GM12878 (cell line): ENCODE measurements around the gene OSGIN1. TPM values are rescaled to one million over a fixed set of nuclear protein-coding genes. Genes with fewer than 3 reads are reported as not detected.

Experiments used
- ATAC-seq: fragments of 200-7000 bp; cut with Tn5 transposase; 3 replicates; pipeline ENCODE4 v1.9.1; 2020; ENCODE audit warnings: mild to moderate bottlenecking, moderate library complexity
- BruUV-seq: library from RNA; stranded (reverse); fragments of 400-500 nt; replicated peaks from 2 replicates; lab custom pipeline; 2021; lab: Mats Ljungman, UMichigan
- CTCF ChIA-PET: fragments of 300-600 bp; sonication (Branson Sonifier 250); formaldehyde crosslinking; extraction: SDS; loops from one replicate; lab custom pipeline; 2021; ENCODE audit warnings: inconsistent platforms; lab: Yijun Ruan, JAX
- POLR2A ChIA-PET: fragments of 350-600 bp; formaldehyde crosslinking; extraction: SDS; loops from one replicate; lab custom pipeline; 2021; ENCODE audit warnings: inconsistent platforms; lab: Charles Lee
- RAD21 ChIA-PET: fragments of 300-600 bp; sonication (Branson Sonifier 250); formaldehyde crosslinking; loops from one replicate; lab custom pipeline; 2023; ENCODE audit warnings: antibody characterized with exemption; ENCODE audit not compliant: unreplicated experiment; lab: Charles Lee
- SMC1A ChIA-PET: fragments of 300-600 bp; sonication (Branson Sonifier 250); formaldehyde crosslinking; loops from one replicate; lab custom pipeline; 2023; ENCODE audit not compliant: unreplicated experiment, uncharacterized antibody; lab: Charles Lee
- DNase-seq: peaks from one replicate; pipeline ENCODE4 v3.0.0-alpha.2; 2011; ENCODE audit warnings: low read depth, low spot score
- FAIRE-seq: peaks from 3 replicates; lab custom pipeline; 2011; peaks lifted over from hg19 to GRCh38; lab: Jason Lieb, UNC
- H2AFZ ChIP-seq: 2 replicates; pipeline ENCODE4 v1.6.0; 2011; ENCODE audit warnings: low read depth, low read length, control low read depth; ENCODE audit not compliant: control insufficient read depth
- H3K27ac ChIP-seq: 2 replicates; pipeline ENCODE4 v1.5.1; 2011; ENCODE audit warnings: control low read depth; ENCODE audit not compliant: control insufficient read depth, insufficient read depth
- H3K27me3 ChIP-seq, 2 experiments: replicated peaks in 1 of 2; 2 replicates each; pipeline versions ENCODE4 v1.6.0 to v1.6.1; 2011; ENCODE audit warnings: low read length in 1 of 2; ENCODE audit not compliant: control insufficient read depth in 2 of 2, insufficient read depth in 2 of 2
- H3K36me3 ChIP-seq, 2 experiments: 2 replicates each; pipeline ENCODE4 v1.5.1; 2011; ENCODE audit warnings: low read length in 1 of 2; ENCODE audit not compliant: control insufficient read depth in 2 of 2, insufficient read depth in 2 of 2
- H3K4me1 ChIP-seq: 2 replicates; pipeline ENCODE4 v1.6.1; 2011; ENCODE audit warnings: mild to moderate bottlenecking, low read length, moderate library complexity, mixed read lengths; ENCODE audit not compliant: control insufficient read depth, insufficient read depth
- H3K4me2 ChIP-seq: 2 replicates; pipeline ENCODE4 v1.6.0; 2011; ENCODE audit warnings: control low read depth; ENCODE audit not compliant: control insufficient read depth, insufficient read depth
- H3K4me3 ChIP-seq: fragments of 200-600 bp; sonication (generic); 2 replicates; pipeline ENCODE4 v1.5.1; 2016
- H3K79me2 ChIP-seq: 2 replicates; pipeline ENCODE4 v1.6.0; 2011; ENCODE audit warnings: low read length; ENCODE audit not compliant: control insufficient read depth, insufficient read depth
- H3K9ac ChIP-seq: 2 replicates; pipeline ENCODE4 v1.8.0; 2011; ENCODE audit warnings: low read length, control low read depth, mixed read lengths; ENCODE audit not compliant: control insufficient read depth, insufficient read depth
- H3K9me3 ChIP-seq: replicated peaks from 3 replicates; pipeline ENCODE4 v1.5.1; 2011; ENCODE audit warnings: mild to moderate bottlenecking, low read length; ENCODE audit not compliant: control insufficient read depth, insufficient read depth
- H4K20me1 ChIP-seq: 2 replicates; pipeline ENCODE4 v1.6.0; 2011; ENCODE audit not compliant: control insufficient read depth, insufficient read depth
- BRCA1 ChIP-seq: IDR thresholded peaks from 2 replicates; pipeline ENCODE4 v1.6.1; 2011; ENCODE audit warnings: low read depth, low read length, improper control_type of control experiment
- CBX5 ChIP-seq: sonication (generic); IDR thresholded peaks from 2 replicates; pipeline ENCODE4 v1.6.1; 2016; ENCODE audit warnings: low read depth, moderate library complexity, mild to moderate bottlenecking, inconsistent platforms
- CEBPB ChIP-seq, 2 experiments: fragments of 150-350 bp in 1 of 2; IDR thresholded peaks; 2 replicates each; pipeline ENCODE4 v1.6.1; 2012 to 2014; ENCODE audit warnings: low read depth in 2 of 2, low read length in 2 of 2, borderline replicate concordance in 1 of 2, inconsistent platforms in 1 of 2
- EED ChIP-seq: sonication (generic); IDR thresholded peaks from 2 replicates; pipeline ENCODE4 v1.6.1; 2016; ENCODE audit warnings: antibody characterized with exemption, low read depth
- EZH2 ChIP-seq: IDR thresholded peaks from 2 replicates; pipeline ENCODE4 v1.6.1; 2012; ENCODE audit warnings: low read depth, mild to moderate bottlenecking, control low read depth, inconsistent platforms, low read length, borderline replicate concordance; ENCODE audit not compliant: control insufficient read depth
- FOS ChIP-seq: IDR thresholded peaks from 3 replicates; pipeline ENCODE4 v1.6.1; 2011; ENCODE audit warnings: borderline replicate concordance; ENCODE audit not compliant: insufficient read length; ENCODE audit errors: extremely low read depth
- HSF1 ChIP-seq: fragments of 150-350 bp; IDR thresholded peaks from 2 replicates; pipeline ENCODE4 v1.6.1; 2014; ENCODE audit warnings: mild to moderate bottlenecking, low read depth, low read length
- KLF5 ChIP-seq: fragments of 450-650 bp; IDR thresholded peaks from 2 replicates; pipeline ENCODE4 v1.6.1; 2014; ENCODE audit warnings: mild to moderate bottlenecking; ENCODE audit not compliant: partially characterized antibody
- MYB ChIP-seq: fragments of 150-350 bp; IDR thresholded peaks from 2 replicates; pipeline ENCODE4 v1.6.1; 2014; ENCODE audit warnings: mild to moderate bottlenecking, low read depth, low read length, borderline replicate concordance
- MYC ChIP-seq: IDR thresholded peaks from 2 replicates; pipeline ENCODE4 v1.6.1; 2011; ENCODE audit warnings: mild to moderate bottlenecking, low read length, moderate library complexity, inconsistent platforms; ENCODE audit not compliant: insufficient read depth, insufficient replicate concordance, insufficient read length, severe bottlenecking
- RAD51 ChIP-seq: fragments of 450-650 bp; IDR thresholded peaks from 2 replicates; pipeline ENCODE4 v1.6.1; 2016; ENCODE audit warnings: moderate library complexity, mild to moderate bottlenecking, inconsistent platforms
- REST ChIP-seq: IDR thresholded peaks from 2 replicates; pipeline ENCODE4 v1.6.1; 2012; ENCODE audit warnings: mild to moderate bottlenecking, low read depth, low read length
- SMAD1 ChIP-seq: fragments of 450-650 bp; IDR thresholded peaks from 2 replicates; pipeline ENCODE4 v1.6.1; 2018; ENCODE audit warnings: mild to moderate bottlenecking, low read depth; ENCODE audit not compliant: partially characterized antibody
- SMARCA5 ChIP-seq: fragments of 450-650 bp; IDR thresholded peaks from 2 replicates; pipeline ENCODE4 v1.6.1; 2017; ENCODE audit warnings: mild to moderate bottlenecking
- SRF ChIP-seq, 2 experiments: IDR thresholded peaks; 2 replicates each; pipeline ENCODE4 v1.6.1; 2011; ENCODE audit warnings: low read depth in 2 of 2, low read length in 2 of 2, mild to moderate bottlenecking in 1 of 2, moderate library complexity in 1 of 2
- STAT3 ChIP-seq: IDR thresholded peaks from 2 replicates; pipeline ENCODE4 v1.6.1; 2011; ENCODE audit warnings: low read depth, low read length, improper control_type of control experiment
- WRNIP1 ChIP-seq: IDR thresholded peaks from 2 replicates; pipeline ENCODE4 v1.6.1; 2011; ENCODE audit warnings: low read depth, low read length, improper control_type of control experiment, borderline replicate concordance
- ZNF217 ChIP-seq: fragments of 450-650 bp; IDR thresholded peaks from 2 replicates; pipeline ENCODE4 v1.6.1; 2017; ENCODE audit warnings: antibody characterized with exemption, mild to moderate bottlenecking
- ZZZ3 ChIP-seq: IDR thresholded peaks from 2 replicates; pipeline ENCODE4 v1.6.1; 2011; ENCODE audit warnings: low read depth; ENCODE audit not compliant: control insufficient read depth, insufficient read length
- WGBS: methylation state at CpG from one replicate; pipeline ENCODE4 v1.1.6; 2016; ENCODE audit warnings: low lambda C conversion rate; ENCODE audit not compliant: insufficient replicate concordance, insufficient coverage; ENCODE audit errors: missing lambda C conversion rate; 5-methylcytosine and 5-hydroxymethylcytosine counted together
- in situ Hi-C: fragments of 300-500 bp; cut with MboI; formaldehyde crosslinking; loops from 9 replicates; pipeline ENCODE4 v1.14.3; 2018; ENCODE audit warnings: mixed read lengths
- intact Hi-C: fragments of 100-400 bp; cut with micrococcal nuclease; formaldehyde crosslinking; loops from one replicate; pipeline ENCODE4 v1.14.2; 2022; ENCODE audit not compliant: unreplicated experiment
- polyA plus RNA-seq, 11 experiments: library from polyadenylated mRNA; depleted of rRNA in 4 of 11; unstranded in 6 of 11; stranded (reverse) in 5 of 11; fragments of >200 nt; fragmentation: Nextera tagmentation in 4 of 11; fragmentation: Illumina TruSeq in 1 of 11; extraction: Ambion mirVana in 4 of 11; extraction: Trizol in 1 of 11; gene quantifications; 1 replicate in 1 of 11; 2 replicates in 10 of 11; pipeline versions ENCODE4 v1.2.1 to v1.2.3, GENCODE V29; 2011 to 2016; ENCODE audit warnings: inconsistent platforms in 2 of 11, missing spikeins in 2 of 11, low read depth in 1 of 11
- total RNA-seq, 4 experiments: library from RNA; depleted of rRNA in 3 of 4; stranded (reverse); fragments of >200 nt in 3 of 4; fragmentation: Illumina TruSeq in 1 of 4; extraction: Trizol in 1 of 4; gene quantifications; 2 replicates each; pipeline versions ENCODE4 v1.2.1 to v1.2.3, GENCODE V29; 2013 to 2021

OSGIN1 gene
- total and polyA plus RNA-seq, 10 of the 15 experiments (the other 5 are each of a cell fraction or from before 2014, with no cell fraction given): 0.06 to 0.18 (median 0.13) TPM; not detected in 5

GRCh38 chr16:83923581-83924365 is 29.3 kb upstream of the OSGIN1 start (continued):
- TF ChIP-seq SMAD1 (no peak), SMARCA5 (no peak), KLF5 (no peak)

- no peak overlapping the region for H3K4me2 ChIP-seq
- intact Hi-C loops (loop anchor here (10.0 kb wide), 1 partner anchor 100 kb away; no protein-coding TSS in a partner anchor), in situ Hi-C loops (no loop called here)
- BruUV-seq: no TSS peak
- H3K27me3 ChIP-seq: no peaks in the 10 kb centered on the region
- no peaks in the 10 kb centered on the region for H3K79me2 ChIP-seq
- WGBS: 77% methylated on average over 13 of the region's 13 CpGs
- H3K9ac ChIP-seq: no peak overlapping the region
- H4K20me1 ChIP-seq: no peaks in the 10 kb centered on the region
- H3K4me1 ChIP-seq: no peaks in the 10 kb centered on the region
- ATAC-seq (no peak), DNase-seq (no peak), FAIRE-seq (no peak)
- no peaks in the 10 kb centered on the region for H3K36me3 ChIP-seq
- no peak overlapping the region for H2AFZ ChIP-seq
- H3K4me3 ChIP-seq: no peak overlapping the region
- ChIA-PET POLR2A (no interaction called here), SMC1A (no interaction called here), RAD21 (no interaction called here), CTCF (no interaction called here)
- TF ChIP-seq BRCA1 (no peak), RAD51 (no peak), STAT3 (no peak), WRNIP1 (no peak), EZH2 (no peak), ZNF217 (no peak), REST (no peak), MYB (no peak), CBX5 (no peak), MYC (no peak), EED (no peak), ZZZ3 (no peak), FOS (no peak), HSF1 (no peak), CEBPB (IDR thresholded peaks at IDR 0.05; ENCODE audit: borderline replicate concordance in 1 of 2, low read depth in 2 of 2, low read length in 2 of 2) (no peak), SRF (IDR thresholded peaks at IDR 0.05; ENCODE audit: low read depth in 2 of 2, low read length in 2 of 2) (no peak)
- H3K27ac ChIP-seq: no peak overlapping the region
- no peaks in the 10 kb centered on the region for H3K9me3 ChIP-seq
Observed at GRCh38 chr16:83924686-83925085, 28.4 kb upstream of the OSGIN1 start.
